Kidney epithelial cell (primary cell): Measurements from ENCODE around the gene PRICKLE1. TPM values are rescaled to one million over a fixed set of nuclear protein-coding genes. Genes with fewer than 3 reads are reported as not detected.

ENCODE experiments used
- DNase-seq: peaks from one replicate; pipeline ENCODE4 v3.0.0-alpha.2; 2010; ENCODE audit warnings: low read depth
- H3K27me3 ChIP-seq: 2 replicates; pipeline ENCODE4 v1.6.0; 2011; ENCODE audit warnings: low read length; ENCODE audit not compliant: control insufficient read depth, insufficient read depth
- H3K36me3 ChIP-seq: 2 replicates; pipeline ENCODE4 v1.5.1; 2011; ENCODE audit warnings: low read length; ENCODE audit not compliant: control insufficient read depth, insufficient read depth
- H3K4me3 ChIP-seq: 2 replicates; pipeline ENCODE4 v1.5.1; 2011; ENCODE audit warnings: low read depth, mild to moderate bottlenecking, control low read depth, low read length
- CTCF ChIP-seq: IDR thresholded peaks from 2 replicates; pipeline ENCODE4 v1.5.1; 2011; ENCODE audit warnings: mild to moderate bottlenecking, moderate library complexity, low read length, control low read depth, inconsistent platforms; ENCODE audit not compliant: insufficient read depth, poor library complexity, severe bottlenecking
- total RNA-seq: library from RNA; depleted of rRNA; stranded (reverse); fragments of >200 nt; gene quantifications from 2 replicates; pipeline ENCODE4 v1.2.3, GENCODE V29; 2015

Gene PRICKLE1
- total RNA-seq, 1 donor from 2014 or later: 8.0 TPM

- Histone ChIP-seq H3K27me3 (no peaks in the 10 kb centered on the region), H3K36me3 (no peaks in the 10 kb centered on the region), H3K4me3 (peak overlapping the region; percentile 74)
- no peak for DNase-seq
- peak; percentile 68 for TF ChIP-seq CTCF
Observed at GRCh38 chr12:42588524-42589464, 752 bp downstream of the PRICKLE1 start.

GRCh38 chr12:42587601-42588523 is 1.7 kb downstream of the PRICKLE1 start:
- no peaks in the 10 kb centered on the region for H3K36me3 ChIP-seq
- DNase-seq: no peak
- TF ChIP-seq CTCF: no peak
- peak overlapping the region; percentile 74 for H3K4me3 ChIP-seq
- H3K27me3 ChIP-seq: no peaks in the 10 kb centered on the region

GRCh38 chr12:42586268-42586667 is 3.3 kb downstream of the PRICKLE1 start:
- Histone ChIP-seq H3K36me3 (no peaks in the 10 kb centered on the region), H3K4me3 (peak overlapping the region; percentile 74), H3K27me3 (no peaks in the 10 kb centered on the region)
- DNase-seq: no peak
- TF ChIP-seq CTCF: peak; percentile 52

- Histone ChIP-seq H3K27me3 (no peaks in the 10 kb centered on the region), H3K36me3 (no peaks in the 10 kb centered on the region), H3K4me3 (peak overlapping the region; percentile 19)
- DNase-seq: no peak
- no peak for TF ChIP-seq CTCF
Observed at GRCh38 chr12:42585841-42586216, 3.7 kb downstream of the PRICKLE1 start.

- Histone ChIP-seq H3K4me3 (peak overlapping the region; percentile 19), H3K36me3 (no peaks in the 10 kb centered on the region), H3K27me3 (no peaks in the 10 kb centered on the region)
- DNase-seq: no peak
- no peak for TF ChIP-seq CTCF
Observed at GRCh38 chr12:42585154-42585840, 4.2 kb downstream of the PRICKLE1 start.
